Bladder microvascular endothelial cell (primary cell): Measurements from ENCODE around the gene NOMO2. TPM values are rescaled to one million over a fixed set of nuclear protein-coding genes. Genes with fewer than 3 reads are reported as not detected.

ENCODE experiments used
- total RNA-seq: library from RNA; depleted of rRNA; stranded (reverse); fragments of >200 nt; gene quantifications from 2 replicates; pipeline ENCODE4 v1.2.3, GENCODE V29; 2014

The NOMO2 gene, protein sequence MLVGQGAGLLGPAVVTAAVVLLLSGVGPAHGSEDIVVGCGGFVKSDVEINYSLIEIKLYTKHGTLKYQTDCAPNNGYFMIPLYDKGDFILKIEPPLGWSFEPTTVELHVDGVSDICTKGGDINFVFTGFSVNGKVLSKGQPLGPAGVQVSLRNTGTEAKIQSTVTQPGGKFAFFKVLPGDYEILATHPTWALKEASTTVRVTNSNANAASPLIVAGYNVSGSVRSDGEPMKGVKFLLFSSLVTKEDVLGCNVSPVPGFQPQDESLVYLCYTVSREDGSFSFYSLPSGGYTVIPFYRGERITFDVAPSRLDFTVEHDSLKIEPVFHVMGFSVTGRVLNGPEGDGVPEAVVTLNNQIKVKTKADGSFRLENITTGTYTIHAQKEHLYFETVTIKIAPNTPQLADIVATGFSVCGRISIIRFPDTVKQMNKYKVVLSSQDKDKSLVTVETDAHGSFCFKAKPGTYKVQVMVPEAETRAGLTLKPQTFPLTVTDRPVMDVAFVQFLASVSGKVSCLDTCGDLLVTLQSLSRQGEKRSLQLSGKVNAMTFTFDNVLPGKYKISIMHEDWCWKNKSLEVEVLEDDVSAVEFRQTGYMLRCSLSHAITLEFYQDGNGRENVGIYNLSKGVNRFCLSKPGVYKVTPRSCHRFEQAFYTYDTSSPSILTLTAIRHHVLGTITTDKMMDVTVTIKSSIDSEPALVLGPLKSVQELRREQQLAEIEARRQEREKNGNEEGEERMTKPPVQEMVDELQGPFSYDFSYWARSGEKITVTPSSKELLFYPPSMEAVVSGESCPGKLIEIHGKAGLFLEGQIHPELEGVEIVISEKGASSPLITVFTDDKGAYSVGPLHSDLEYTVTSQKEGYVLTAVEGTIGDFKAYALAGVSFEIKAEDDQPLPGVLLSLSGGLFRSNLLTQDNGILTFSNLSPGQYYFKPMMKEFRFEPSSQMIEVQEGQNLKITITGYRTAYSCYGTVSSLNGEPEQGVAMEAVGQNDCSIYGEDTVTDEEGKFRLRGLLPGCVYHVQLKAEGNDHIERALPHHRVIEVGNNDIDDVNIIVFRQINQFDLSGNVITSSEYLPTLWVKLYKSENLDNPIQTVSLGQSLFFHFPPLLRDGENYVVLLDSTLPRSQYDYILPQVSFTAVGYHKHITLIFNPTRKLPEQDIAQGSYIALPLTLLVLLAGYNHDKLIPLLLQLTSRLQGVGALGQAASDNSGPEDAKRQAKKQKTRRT
- total RNA-seq = 156 and 263 TPM in 2 replicates

DNA sequence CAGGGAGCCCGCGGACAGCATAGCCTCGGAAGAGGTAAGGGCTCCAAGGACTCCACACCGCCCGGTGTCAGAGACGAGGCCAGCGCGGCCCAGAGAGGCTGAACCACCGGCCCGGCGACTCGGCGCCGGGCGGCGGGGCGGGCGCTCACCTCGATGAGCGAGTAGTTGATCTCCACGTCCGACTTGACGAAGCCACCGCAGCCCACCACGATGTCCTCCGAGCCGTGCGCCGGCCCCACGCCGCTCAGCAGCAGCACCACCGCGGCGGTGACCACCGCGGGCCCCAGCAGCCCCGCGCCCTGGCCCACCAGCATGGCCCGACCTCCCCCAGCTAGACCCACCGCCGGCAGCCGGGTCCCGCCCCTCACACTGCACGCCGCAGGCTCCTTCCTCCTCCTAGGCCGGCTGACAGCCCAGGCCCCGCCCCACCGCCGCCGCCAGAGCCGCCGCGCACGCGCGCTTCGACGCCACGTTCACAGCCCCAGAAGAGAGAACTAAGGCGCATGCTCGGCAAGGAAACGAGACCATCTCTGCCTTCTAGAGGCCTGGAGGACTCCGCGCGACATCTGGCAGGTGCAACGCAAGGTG lies at the start of gene NOMO2:
NOMO2 (minus strand) TSS at position 371 of the 588 bp plus-strand sequence; CDS start at position 314, 57 bp downstream.

Other genes with a start within 250 kb of the NOMO2 start
- 1.6 and 10.4 TPM in 2 replicates for gene NPIPA8, start 225.4 kb downstream of the NOMO2 start, total RNA-seq
- gene RPS15A, start 228.2 kb upstream of the NOMO2 start, total RNA-seq = 1,342 and 1,542 TPM in 2 replicates
- 358 and 642 TPM in 2 replicates for gene ARL6IP1, start 239.5 kb upstream of the NOMO2 start, total RNA-seq